SKM-1 treated with dmso at 0.1 percent for 144 hours (cell line): ENCODE results near the gene ZNF615.
"Not testable (repeated sequence)": the region's sequence is repeated elsewhere in the genome, so short reads cannot be mapped to it uniquely, and the experiment has no call there.

Experiments
- DNase-seq: peaks from one replicate; lab custom pipeline; 2025; ENCODE audit not compliant: unreplicated experiment; lab: John Stamatoyannopoulos, UW

ZNF615 gene

DNA sequence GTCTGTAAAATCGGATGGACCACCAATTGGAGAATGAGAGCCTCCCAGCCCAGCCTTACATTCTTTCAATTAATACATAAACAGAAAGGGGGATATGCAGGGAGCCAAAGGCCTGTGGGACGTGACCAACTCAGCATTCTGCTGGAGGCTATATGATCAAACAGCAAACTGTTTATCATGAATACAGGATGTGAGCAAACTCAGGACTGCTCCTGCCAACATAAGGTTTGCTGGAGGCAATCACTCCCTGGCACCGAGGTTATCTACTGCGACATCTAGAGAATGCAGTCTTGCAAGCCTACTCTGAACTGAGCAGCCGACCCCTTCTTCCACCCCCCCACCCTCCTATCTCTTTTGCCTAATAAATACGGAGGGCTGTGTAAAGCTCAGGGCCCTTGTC lies 27.1 kb downstream of the ZNF615 start:
- DNase-seq, result not testable (repeated sequence)

DNA sequence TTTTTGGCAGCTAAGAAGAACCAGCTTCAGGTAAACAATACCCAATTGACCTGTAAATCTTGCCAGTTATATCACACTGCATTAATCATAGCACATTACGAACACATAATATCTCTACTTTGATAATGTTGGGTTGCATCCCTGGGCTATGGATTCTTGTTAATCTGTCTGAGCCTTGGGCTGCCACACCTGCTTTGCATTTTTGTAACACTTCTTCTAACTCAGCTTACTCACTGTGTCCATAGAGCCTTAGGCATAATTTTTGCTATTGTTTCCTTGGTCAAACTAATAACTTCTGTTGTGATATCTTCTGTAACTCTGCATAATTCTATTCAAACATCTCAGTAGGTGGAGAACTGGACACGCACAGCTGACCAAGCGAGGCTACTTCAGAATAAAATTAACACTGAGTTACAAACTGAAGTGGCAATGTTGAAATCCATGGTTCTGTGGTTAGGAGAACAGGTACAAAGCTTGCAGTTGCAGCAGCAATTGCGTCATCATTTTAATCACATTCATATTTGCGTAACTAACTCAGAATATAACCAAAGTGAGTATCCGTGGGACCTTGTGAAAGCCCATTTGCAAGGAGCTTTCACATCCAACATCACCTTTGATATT lies 27.8 kb downstream of the ZNF615 start:
- no peak for DNase-seq

DNA sequence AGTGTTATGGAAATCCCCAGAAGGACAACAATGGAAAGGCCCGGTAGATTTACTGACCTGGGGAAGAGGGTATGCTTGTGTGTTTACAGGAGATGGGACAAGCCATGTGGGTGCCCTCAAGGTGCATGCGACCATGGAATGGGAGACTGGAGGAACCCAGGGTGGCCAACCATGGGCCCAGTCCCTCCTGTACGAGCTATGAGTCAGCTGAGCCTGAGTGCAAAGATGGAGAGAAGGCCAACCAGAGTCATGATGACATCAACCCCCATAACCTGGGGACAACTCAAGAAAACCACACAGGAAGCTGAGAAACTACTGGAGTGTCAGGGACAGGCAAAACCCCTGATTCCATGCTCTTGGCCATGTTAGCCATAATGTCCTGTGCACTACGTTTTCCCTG lies 29.1 kb downstream of the ZNF615 start:
- DNase-seq, result no peak

DNA sequence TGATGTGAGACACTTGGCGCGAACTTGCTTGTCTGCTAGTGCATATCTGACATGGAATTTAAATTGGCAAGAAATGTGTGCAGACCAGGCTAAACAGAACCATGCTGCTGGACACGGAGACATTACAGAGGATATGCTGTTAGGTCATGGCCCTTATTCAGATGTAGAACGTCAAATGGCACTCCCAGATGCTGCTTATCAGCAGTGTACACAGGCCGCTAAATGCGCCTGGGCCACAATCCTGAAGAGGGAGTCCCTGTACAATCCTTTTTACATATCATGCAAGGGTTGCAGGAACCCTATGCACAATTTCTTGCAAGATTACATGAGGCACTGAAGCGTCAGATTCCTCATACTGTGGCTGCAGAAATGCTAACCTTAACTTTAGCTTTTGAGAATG lies 30.7 kb downstream of the ZNF615 start:
- DNase-seq, result no peak

DNA sequence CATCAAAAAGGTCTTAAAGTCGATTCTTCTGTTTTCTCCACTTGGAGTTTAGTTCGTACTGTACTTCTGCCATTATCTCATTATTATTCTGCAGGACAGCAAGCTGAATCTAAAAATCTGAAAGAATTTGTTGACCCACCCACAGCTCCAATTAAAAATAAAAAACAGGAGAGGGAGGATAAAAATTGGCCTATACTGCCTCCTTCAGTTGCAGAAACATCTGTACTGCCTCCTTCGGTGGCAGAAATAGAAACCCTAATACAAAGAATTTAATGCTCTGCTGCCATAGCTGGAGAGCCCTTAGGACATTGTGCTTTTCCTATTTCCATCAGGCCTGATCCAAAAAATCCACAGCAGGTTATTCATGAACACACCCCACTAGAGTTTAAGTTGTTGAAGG lies 31.2 kb downstream of the ZNF615 start:
- DNase-seq, result no peak

DNA sequence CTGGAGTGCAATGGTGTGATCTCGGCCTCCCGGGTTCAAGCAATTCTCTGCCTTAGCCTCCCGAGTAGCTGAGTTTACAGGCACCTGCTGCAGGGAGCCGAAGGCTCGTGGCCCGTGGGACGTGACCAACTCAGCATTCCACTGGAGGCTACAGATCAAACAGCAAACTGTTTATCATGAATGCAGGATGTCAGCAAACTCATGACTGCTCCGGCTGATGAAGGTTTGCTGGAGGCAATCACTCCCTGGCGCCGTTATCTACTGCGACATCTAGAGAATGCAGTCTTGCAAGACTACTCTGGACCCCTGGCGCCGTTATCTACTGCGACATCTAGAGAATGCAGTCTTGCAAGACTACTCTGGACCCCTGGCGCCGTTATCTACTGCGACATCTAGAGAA lies 32.2 kb downstream of the ZNF615 start:
- DNase-seq, result not testable (repeated sequence)

DNA sequence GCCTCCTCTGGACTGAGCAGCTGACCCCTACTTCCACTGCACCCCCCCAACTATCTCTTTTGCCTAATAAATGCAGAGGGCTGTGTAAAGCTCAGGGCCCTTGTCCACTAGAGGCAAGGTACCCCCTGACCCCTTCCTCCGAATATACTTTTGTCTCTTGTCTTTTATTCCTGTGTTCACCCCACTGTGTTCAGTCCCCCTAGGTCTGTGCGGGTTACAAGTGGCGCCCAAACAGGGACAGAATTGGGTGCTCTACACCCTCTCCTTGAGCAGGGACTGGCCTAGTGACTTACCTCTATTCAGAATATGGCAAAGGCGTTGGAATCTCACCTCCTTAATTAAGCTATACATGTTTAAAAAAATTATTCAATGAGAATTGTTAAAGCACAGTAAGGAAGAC lies 36.4 kb downstream of the ZNF615 start:
- DNase-seq, result no peak

DNA sequence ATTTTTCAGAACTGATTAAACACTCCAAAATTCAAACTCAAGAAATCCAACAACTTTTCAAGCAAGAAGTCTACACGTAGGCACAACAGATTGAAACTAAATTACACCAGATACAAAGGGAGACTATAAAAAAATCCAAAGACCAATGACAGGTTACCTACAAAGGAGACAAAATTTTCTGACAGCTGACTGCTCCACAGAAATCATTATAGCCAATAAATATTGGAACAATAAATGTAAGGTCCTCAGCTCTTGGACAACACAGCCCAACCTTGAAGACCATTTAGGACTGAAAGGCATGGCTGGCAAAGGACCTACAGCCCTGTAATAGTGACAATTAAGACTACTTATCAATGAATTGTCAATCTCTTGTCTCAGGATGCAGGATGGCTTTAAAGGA lies 37.3 kb downstream of the ZNF615 start:
- DNase-seq, result no peak

DNA sequence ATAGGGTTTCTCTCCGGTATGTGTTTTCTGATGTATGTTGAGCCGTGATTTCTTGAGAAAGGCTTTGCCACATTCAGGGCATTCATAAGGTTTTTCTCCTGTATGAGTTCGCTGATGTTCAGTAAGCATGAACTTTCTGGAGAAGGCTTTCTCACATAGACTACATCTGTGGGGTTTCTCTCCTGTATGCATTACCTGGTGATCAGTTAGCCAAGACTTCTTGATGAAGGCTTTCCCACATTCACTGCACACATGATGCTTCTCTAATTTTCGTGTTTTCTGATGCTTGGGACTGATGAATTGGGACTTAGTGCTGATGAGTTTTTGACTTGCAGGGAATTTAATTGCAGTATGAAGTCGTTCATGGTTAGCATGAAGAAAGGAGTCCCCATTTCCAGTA lies 42.4 kb downstream of the ZNF615 start:
- DNase-seq, result no peak

DNA sequence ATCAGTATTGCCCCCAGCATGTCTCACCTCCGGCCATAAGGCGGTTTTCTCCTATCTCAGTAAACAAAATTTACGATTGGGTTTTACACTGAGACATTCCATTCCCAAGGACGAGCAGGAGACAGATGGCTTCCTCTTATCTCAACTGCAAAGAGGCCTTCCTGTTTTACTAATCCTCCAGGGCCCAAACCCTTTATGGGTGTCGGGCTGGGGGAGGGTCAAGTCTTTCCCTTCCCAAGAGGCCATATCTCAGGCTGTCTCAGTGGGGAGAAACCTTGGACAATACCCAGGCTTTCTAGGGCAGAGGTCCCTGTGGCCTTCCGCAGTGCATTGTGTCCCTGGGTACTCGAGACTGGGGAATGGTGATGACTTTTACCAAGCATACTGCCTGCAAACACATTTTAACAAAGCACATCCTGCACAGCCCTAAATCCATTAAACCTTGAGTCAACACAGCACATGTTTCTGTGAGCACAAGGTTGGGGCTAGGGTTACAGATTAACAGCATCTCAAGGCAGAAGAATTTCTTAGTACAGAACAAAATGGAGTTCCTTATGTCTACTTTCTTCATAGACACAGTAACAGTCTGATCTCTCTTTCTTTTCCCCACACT lies 47.3 kb downstream of the ZNF615 start:
- DNase-seq, result not testable (repeated sequence)

DNA sequence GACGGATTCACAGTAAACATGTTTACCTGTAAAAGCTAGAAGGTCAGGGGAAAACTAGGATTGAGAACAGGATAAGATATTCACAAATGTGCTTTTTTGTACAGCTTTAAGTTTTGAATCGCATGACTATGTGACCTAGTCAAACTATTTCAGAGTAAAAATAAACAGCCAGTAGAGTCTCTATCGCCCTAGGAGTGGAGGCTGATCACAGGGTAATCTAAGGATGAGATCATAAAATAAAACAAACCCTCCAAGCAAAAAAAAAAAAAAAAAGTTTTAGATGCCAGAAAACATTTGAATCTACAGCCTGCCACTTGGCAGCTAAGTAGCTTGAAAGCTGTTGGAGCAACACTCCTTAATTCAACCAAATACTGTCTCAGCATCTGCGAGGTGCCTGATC lies 48.2 kb downstream of the ZNF615 start:
- DNase-seq, result no peak

DNA sequence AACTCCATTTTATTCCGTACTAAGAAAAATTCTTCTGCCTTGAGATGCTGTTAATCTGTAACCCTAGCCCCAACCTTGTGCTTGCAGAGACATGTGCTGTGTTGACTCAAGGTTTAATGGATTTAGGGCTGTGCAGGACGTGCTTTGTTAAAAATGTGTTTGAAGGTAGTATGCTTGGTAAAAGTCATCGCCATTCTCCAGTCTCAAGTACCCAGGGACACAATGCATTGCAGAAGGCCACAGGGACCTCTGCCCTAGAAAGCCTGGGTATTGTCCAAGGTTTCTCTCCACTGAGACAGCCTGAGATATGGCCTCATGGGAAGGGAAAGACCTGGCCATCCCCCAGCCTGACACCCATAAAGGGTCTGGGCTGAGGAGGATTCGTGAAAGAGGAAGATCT lies 50.2 kb downstream of the ZNF615 start:
- not testable (repeated sequence) for DNase-seq

DNA sequence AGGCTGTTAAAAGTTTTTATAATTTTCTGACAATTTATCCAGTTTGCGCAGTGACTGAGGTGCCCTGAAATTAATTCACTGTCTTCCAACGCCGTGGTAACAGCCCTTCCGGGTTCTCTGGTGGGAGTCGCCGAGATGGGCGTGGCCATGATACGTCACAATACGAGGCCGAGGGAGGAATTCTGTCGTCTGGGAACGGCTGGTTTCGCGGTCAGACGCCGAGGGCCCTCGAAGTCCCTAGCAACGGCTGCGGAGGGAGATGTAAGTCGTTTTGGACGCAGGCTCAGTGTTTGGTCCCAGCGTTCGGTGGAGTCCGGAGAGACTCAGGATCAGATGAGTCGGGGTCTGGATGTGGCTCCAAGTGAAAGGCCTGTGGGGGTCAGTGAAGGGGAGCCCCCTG lies 59.0 kb downstream of the ZNF615 start:
- no peak for DNase-seq

DNA sequence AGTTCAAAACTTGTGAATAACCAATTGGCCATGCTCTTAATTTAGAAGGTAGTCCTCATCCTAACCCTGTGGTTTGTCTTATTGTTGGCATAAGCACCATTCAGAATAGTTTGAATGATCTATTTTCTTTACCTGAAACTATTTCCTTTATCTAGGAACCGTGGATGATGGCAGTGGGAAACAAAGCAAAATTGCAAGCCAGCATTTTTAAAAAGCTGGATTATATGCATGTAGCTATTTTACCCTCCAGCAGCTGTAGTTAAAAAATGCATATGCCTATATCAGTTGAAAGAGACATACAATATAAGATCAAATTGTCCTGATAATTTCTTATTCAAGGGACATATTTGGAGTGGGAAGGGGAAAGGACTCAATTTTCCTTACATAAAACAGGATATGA lies 61.4 kb downstream of the ZNF615 start:
- no peak for DNase-seq

DNA sequence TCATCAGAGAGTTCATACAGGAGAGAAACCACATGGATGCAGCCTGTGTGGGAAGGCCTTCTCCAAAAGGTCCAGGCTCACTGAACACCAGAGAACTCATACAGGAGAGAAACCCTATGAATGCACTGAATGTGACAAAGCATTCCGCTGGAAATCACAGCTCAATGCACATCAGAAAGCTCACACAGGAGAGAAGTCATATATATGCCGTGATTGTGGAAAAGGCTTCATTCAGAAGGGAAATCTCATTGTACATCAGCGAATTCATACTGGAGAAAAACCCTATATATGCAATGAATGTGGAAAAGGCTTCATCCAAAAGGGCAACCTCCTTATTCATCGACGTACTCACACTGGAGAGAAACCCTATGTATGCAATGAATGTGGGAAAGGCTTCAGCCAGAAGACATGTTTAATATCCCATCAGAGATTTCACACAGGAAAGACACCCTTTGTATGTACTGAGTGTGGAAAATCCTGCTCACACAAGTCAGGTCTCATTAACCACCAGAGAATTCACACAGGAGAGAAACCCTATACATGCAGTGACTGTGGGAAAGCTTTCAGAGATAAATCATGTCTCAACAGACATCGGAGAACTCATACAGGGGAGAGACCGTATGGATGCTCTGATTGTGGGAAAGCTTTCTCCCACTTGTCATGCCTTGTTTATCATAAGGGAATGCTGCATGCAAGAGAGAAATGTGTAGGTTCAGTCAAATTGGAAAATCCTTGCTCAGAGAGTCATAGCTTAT lies 63.0 kb downstream of the ZNF615 start:
- no peak for DNase-seq
